Endometrial microvascular endothelial cells (primary cell): ENCODE measurements around the gene MUC20. TPM values are rescaled to one million over a fixed set of nuclear protein-coding genes. Genes with fewer than 3 reads are reported as not detected.
"Not testable (repeated sequence)": the region's sequence is repeated elsewhere in the genome, so short reads cannot be mapped to it uniquely, and the experiment has no call there.

Experiments used
- in situ Hi-C: cut with HindIII; loops from 2 replicates; pipeline ENCODE4 v1.10.0; 2017; ENCODE audit warnings: low sequenced_read_pairs, low pct_unique_long_range_greater_than_20kb; ENCODE audit errors: inconsistent ontology term
- total RNA-seq: library from RNA; depleted of rRNA; stranded (reverse); fragments of >200 nt; gene quantifications from one replicate; pipeline ENCODE4 v1.2.3, GENCODE V29; 2015; ENCODE audit errors: inconsistent ontology term

MUC20 gene
- total RNA-seq, 1 donor from 2014 or later = 0.37 TPM

- in situ Hi-C loops = no loop called here
Observed at GRCh38 chr3:195762611-195763010, 41.8 kb downstream of the MUC20 start.

GRCh38 chr3:195763076-195763830 lies 42.5 kb downstream of the MUC20 start:
- in situ Hi-C loops = no loop called here

- in situ Hi-C loops = no loop called here
Observed at GRCh38 chr3:195763843-195764825, 43.4 kb downstream of the MUC20 start.

- in situ Hi-C loops = no loop called here
Observed at GRCh38 chr3:195764961-195765706, 44.4 kb downstream of the MUC20 start.

- in situ Hi-C loops = no loop called here
Observed at GRCh38 chr3:195766671-195767070, 45.9 kb downstream of the MUC20 start.

- in situ Hi-C loops = no loop called here
Observed at GRCh38 chr3:195767792-195768191, 47.0 kb downstream of the MUC20 start.

GRCh38 chr3:195768414-195768813 lies 47.6 kb downstream of the MUC20 start:
- in situ Hi-C loops = no loop called here

GRCh38 chr3:195768831-195769303 lies 48.1 kb downstream of the MUC20 start:
- in situ Hi-C loops = no loop called here

GRCh38 chr3:195769551-195769950 lies 48.8 kb downstream of the MUC20 start:
- in situ Hi-C loops = no loop called here

GRCh38 chr3:195770081-195770840 lies 49.5 kb downstream of the MUC20 start:
- in situ Hi-C loops = no loop called here

- in situ Hi-C loops = not testable (repeated sequence)
Observed at GRCh38 chr3:195770841-195771645, 50.3 kb downstream of the MUC20 start.

- in situ Hi-C loops = no loop called here
Observed at GRCh38 chr3:195771646-195772300, 51.0 kb downstream of the MUC20 start.

GRCh38 chr3:195773956-195774537 lies 53.3 kb downstream of the MUC20 start:
- in situ Hi-C loops = no loop called here

- in situ Hi-C loops = no loop called here
Observed at GRCh38 chr3:195774917-195775316, 54.1 kb downstream of the MUC20 start.

GRCh38 chr3:195777975-195778374 lies 57.2 kb downstream of the MUC20 start:
- in situ Hi-C loops = no loop called here

- in situ Hi-C loops = not testable (repeated sequence)
Observed at GRCh38 chr3:195781236-195781635, 60.5 kb downstream of the MUC20 start.
